Gastroesophageal sphincter (tissue), 4 donors: Measurements from ENCODE around the gene NFATC4. TPM values are rescaled to one million over a fixed set of nuclear protein-coding genes. Genes with fewer than 3 reads are reported as not detected.

ENCODE experiments used
- ATAC-seq: fragments of 150-250 bp; one replicate; pipeline ENCODE4 v1.9.1; 2016; ENCODE audit warnings: mild to moderate bottlenecking, moderate library complexity
- H3K27ac ChIP-seq, 4 donors: fragments of 200-600 bp; sonication (generic) in 3 of 4; 1 replicate in 3 of 4; 2 replicates in 1 of 4; pipeline ENCODE4 v1.5.1; 2016 to 2019
- H3K27me3 ChIP-seq: fragments of 200-600 bp; sonication (generic); one replicate; pipeline ENCODE4 v1.5.1; 2019
- H3K36me3 ChIP-seq, 2 donors: fragments of 200-600 bp; sonication (generic); one replicate each; pipeline ENCODE4 v1.5.1; 2019; ENCODE audit warnings: control low read depth in 1 of 2
- H3K4me1 ChIP-seq, 3 donors: fragments of 200-600 bp; sonication (generic); 1 replicate in 2 of 3; 2 replicates in 1 of 3; pipeline ENCODE4 v1.5.1; 2016 to 2019; ENCODE audit warnings: control low read depth in 2 of 3
- H3K4me3 ChIP-seq, 2 donors: fragments of 200-600 bp; sonication (generic); one replicate each; pipeline ENCODE4 v1.5.1; 2019; ENCODE audit warnings: mild to moderate bottlenecking in 1 of 2, moderate library complexity in 1 of 2
- H3K9me3 ChIP-seq, 3 donors: fragments of 200-600 bp; sonication (generic); one replicate each; pipeline ENCODE4 v1.5.1; 2017 to 2019; ENCODE audit warnings: control low read depth in 2 of 3
- EP300 ChIP-seq: sonication (generic); formaldehyde crosslinking; IDR thresholded peaks from one replicate; pipeline ENCODE4 v1.6.1; 2017; ENCODE audit warnings: antibody characterized with exemption, mild to moderate bottlenecking
- POLR2A ChIP-seq, 2 donors: fragments of 450-650 bp; IDR thresholded peaks; one replicate each; pipeline ENCODE4 v1.6.1; 2017; ENCODE audit warnings: antibody characterized with exemption in 2 of 2, mild to moderate bottlenecking in 2 of 2, moderate library complexity in 1 of 2
- POLR2AphosphoS5 ChIP-seq: sonication (generic); formaldehyde crosslinking; IDR thresholded peaks from one replicate; pipeline ENCODE4 v1.6.1; 2017; ENCODE audit warnings: antibody characterized with exemption
- WGBS, 2 donors: methylation state at CpG; one replicate each; pipeline ENCODE4 v1.1.5; 2018; ENCODE audit warnings: low coverage in 1 of 2; 5-methylcytosine and 5-hydroxymethylcytosine counted together
- total RNA-seq, 4 donors: library from RNA; depleted of rRNA; stranded (reverse); fragments of >200 nt; gene quantifications; one replicate each; pipeline ENCODE4 v1.1.0, GENCODE V29; 2016
- TF ChIP-seq, protein P1 (sequence below), 4 experiments: fragments of 200-600 bp in 2 of 4; fragments of 450-650 bp in 2 of 4; sonication (generic) in 1 of 4; IDR thresholded peaks; one replicate each; pipeline ENCODE4 v1.5.1; 2017 to 2019; ENCODE audit warnings: antibody characterized with exemption in 4 of 4, mild to moderate bottlenecking in 2 of 4, moderate library complexity in 2 of 4

NFATC4 gene
- total RNA-seq, 4 donors from 2014 or later, result 33.5 to 63.5 (median 57.9) TPM

DNA sequence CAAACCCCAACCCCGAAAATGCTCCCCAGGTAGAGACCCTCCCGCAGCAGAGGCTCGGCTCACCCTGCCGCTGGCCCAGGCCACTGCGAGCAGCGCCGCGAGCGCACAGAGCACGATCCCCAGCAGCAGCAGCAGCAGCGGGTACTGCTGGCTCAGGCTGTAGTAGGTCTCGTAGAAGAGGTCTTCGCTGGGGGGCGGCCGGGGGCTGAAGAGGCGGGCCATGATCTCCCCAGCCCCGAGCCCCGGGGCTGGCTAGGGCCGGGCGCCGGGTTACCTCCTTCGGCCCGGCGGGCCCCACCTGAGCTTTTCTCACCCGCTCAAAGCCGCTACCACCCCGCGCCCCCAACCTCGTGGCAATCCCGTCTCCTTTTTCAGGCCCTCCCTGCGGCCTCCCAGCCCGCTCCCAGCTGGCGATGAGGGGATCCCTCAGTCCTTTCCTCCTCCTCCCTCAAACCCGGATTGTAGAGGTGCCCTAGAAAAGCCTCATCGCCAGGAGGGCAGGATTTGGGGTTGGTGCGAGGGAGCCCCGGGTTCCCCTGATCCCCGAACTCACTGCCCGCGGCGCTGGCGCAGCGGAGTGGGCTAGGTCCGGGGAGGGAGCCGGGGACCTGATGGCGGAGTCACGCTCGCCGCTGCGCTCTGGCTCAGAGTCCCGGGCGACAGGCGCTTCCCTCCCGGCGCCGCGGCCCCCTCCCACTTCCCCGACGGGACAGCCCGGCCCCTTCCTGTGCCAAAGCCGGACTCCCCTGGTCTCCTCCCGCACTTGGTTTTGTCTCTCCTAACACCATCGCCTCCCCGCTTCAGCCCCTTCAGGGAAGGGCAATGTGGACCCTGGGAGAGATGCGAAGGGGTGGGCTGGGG, 33.3 kb upstream of the NFATC4 start, which contains the start of gene ADCY4:
Gene ADCY4 (minus strand): TSS at position 641 of the 861 bp plus-strand sequence. CDS start 419 bp downstream, at position 222.
- peak in 1 of 2 donors; percentile 13 for TF ChIP-seq POLR2A (IDR thresholded peaks at IDR 0.05)
- peak; percentile 17 for TF ChIP-seq POLR2AphosphoS5
- no peak for TF ChIP-seq EP300
- peaks cover 0 to 60% (median 21%) of the 10 kb centered on the region in 3 donors for H3K4me1 ChIP-seq
- H3K27me3 ChIP-seq, result peaks cover 95% of the 10 kb centered on the region
- no peaks in the 10 kb centered on the region for H3K9me3 ChIP-seq
- H3K27ac ChIP-seq, result peak within 1 kb of the TSS in 3 of 4 donors; percentile 67 to 77 (median 70)
- peak within 1 kb of the TSS; percentile 23 to 53 for H3K4me3 ChIP-seq
- H3K36me3 ChIP-seq, result peaks cover 0 to 8% of the 10 kb centered on the region in 2 donors
- WGBS, 2 donors, result 0% methylated on average over 4 to 9 of the region's 65 CpGs
- peak; percentile 17 for ATAC-seq

GRCh38 chr14:24335461-24336171, 32.4 kb upstream of the NFATC4 start:
- no peaks in the 10 kb centered on the region for H3K9me3 ChIP-seq
- 60 to 67% methylated on average over 1 to 4 of the region's 12 CpGs for WGBS, 2 donors
- H3K27me3 ChIP-seq, result peaks cover 91% of the 10 kb centered on the region
- ATAC-seq, result no peak
- H3K36me3 ChIP-seq, result peaks cover 0 to 8% of the 10 kb centered on the region in 2 donors
- peak overlapping the region in 3 of 4 donors; percentile 67 to 77 (median 70) for H3K27ac ChIP-seq
- TF ChIP-seq, protein P1, sequence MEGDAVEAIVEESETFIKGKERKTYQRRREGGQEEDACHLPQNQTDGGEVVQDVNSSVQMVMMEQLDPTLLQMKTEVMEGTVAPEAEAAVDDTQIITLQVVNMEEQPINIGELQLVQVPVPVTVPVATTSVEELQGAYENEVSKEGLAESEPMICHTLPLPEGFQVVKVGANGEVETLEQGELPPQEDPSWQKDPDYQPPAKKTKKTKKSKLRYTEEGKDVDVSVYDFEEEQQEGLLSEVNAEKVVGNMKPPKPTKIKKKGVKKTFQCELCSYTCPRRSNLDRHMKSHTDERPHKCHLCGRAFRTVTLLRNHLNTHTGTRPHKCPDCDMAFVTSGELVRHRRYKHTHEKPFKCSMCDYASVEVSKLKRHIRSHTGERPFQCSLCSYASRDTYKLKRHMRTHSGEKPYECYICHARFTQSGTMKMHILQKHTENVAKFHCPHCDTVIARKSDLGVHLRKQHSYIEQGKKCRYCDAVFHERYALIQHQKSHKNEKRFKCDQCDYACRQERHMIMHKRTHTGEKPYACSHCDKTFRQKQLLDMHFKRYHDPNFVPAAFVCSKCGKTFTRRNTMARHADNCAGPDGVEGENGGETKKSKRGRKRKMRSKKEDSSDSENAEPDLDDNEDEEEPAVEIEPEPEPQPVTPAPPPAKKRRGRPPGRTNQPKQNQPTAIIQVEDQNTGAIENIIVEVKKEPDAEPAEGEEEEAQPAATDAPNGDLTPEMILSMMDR (IDR thresholded peaks at IDR 0.05), result no peak
- TF ChIP-seq EP300 (no peak), POLR2AphosphoS5 (no peak), POLR2A (IDR thresholded peaks at IDR 0.05) (no peak)
- peaks cover 0 to 64% (median 21%) of the 10 kb centered on the region in 3 donors for H3K4me1 ChIP-seq
- H3K4me3 ChIP-seq, result peak overlapping the region in 1 of 2 donors; percentile 53

DNA sequence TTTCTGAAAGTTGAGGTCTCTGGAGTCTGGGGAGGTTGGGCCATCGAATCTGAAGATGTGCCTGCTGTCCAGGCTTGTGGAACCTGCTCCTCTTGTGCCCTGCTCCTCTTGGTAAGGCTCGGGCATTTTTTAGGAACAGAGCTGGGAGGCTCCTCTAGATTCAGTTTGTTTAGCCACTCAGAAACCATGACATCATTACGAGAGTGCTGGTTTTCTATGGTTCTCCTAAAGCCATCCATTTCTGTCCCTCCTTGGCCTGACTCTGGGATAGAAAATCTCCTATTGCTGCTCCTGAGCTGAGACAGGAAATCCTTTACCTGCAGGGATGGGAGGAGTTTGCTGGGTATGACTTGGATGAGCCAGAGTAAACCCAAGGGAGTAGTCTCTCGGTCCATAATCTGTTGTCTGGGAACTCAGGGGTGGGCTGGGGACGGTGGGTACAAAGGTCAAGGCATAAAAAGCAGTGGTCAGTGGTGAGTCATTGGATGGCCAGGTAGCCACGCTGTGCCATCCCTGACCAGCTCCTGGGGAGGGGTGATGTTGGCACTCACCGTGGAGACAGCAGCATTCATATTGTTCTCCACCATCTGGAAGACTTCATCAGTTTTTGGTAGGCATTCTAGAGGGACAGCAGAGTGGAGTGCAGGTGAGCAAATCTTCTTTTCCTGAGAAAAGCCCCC, 30.7 kb upstream of the NFATC4 start:
- Histone ChIP-seq H3K36me3 (peaks cover 0 to 8% of the 10 kb centered on the region in 2 donors), H3K27me3 (peaks cover 77% of the 10 kb centered on the region), H3K4me1 (peaks cover 0 to 57% (median 21%) of the 10 kb centered on the region in 3 donors), H3K27ac (no peak overlapping the region), H3K9me3 (no peaks in the 10 kb centered on the region), H3K4me3 (no peak overlapping the region)
- WGBS, 2 donors, result 80 to 100% methylated on average over 2 of the region's 7 CpGs
- no peak for ATAC-seq
- TF ChIP-seq, protein P1 (IDR thresholded peaks at IDR 0.05), result no peak
- TF ChIP-seq POLR2A (IDR thresholded peaks at IDR 0.05), result no peak
- TF ChIP-seq EP300, result no peak
- TF ChIP-seq POLR2AphosphoS5, result no peak

DNA sequence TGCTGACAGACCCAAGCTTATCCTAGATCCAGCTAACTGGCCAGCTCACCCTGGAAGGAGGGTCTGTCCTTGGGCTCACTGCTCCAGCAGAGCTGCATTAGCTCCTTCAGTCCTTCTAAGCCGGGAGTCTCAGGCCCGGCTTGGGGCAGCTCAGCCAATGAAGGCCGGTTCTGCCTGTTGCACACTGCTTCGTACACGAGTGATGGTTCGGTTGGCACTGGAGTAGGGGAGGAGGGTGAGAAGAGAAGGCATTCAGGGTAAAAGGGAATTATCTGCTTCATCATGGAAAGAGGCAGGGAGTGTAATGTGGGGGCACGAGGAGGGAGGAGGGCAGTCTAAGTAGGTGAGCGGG, 30.2 kb upstream of the NFATC4 start:
- TF ChIP-seq POLR2A (IDR thresholded peaks at IDR 0.05) (no peak), EP300 (no peak), POLR2AphosphoS5 (no peak)
- TF ChIP-seq, protein P1 (IDR thresholded peaks at IDR 0.05), result no peak
- Histone ChIP-seq H3K4me1 (peaks cover 0 to 52% (median 15%) of the 10 kb centered on the region in 3 donors), H3K27me3 (peaks cover 72% of the 10 kb centered on the region), H3K4me3 (no peak overlapping the region), H3K27ac (no peak overlapping the region), H3K36me3 (peaks cover 0 to 8% of the 10 kb centered on the region in 2 donors), H3K9me3 (no peaks in the 10 kb centered on the region)
- WGBS, 2 donors, result 83 to 100% methylated on average over 2 of the region's 8 CpGs
- no peak for ATAC-seq

GRCh38 chr14:24338843-24339242, 29.1 kb upstream of the NFATC4 start:
- H3K27me3 ChIP-seq, result peaks cover 61% of the 10 kb centered on the region
- TF ChIP-seq POLR2AphosphoS5 (no peak), POLR2A (IDR thresholded peaks at IDR 0.05) (no peak), EP300 (no peak)
- TF ChIP-seq, protein P1 (IDR thresholded peaks at IDR 0.05), result no peak
- H3K4me3 ChIP-seq, result peak overlapping the region in 1 of 2 donors; percentile 51
- WGBS, 2 donors, result 68 to 90% methylated on average over 4 to 7 of the region's 14 CpGs
- H3K9me3 ChIP-seq, result no peaks in the 10 kb centered on the region
- H3K4me1 ChIP-seq, result peaks cover 0 to 41% (median 15%) of the 10 kb centered on the region in 3 donors
- H3K36me3 ChIP-seq, result peaks cover 0 to 8% of the 10 kb centered on the region in 2 donors
- no peak for ATAC-seq
- H3K27ac ChIP-seq, result peak overlapping the region in 1 of 4 donors; percentile 24
